SU-DHL-6 (cell line): ENCODE data around the gene DNASE1L2.

ENCODE experiments used
- H2AFZ ChIP-seq: fragments of 200-600 bp; sonication (generic); 2 replicates; pipeline ENCODE4 v1.6.1; 2014; ENCODE audit warnings: low read depth, mild to moderate bottlenecking, moderate library complexity, mixed read lengths, antibody characterized with exemption, low read length; ENCODE audit not compliant: severe bottlenecking
- H3F3A ChIP-seq: fragments of 200-600 bp; shearing (Covaris generic); 2 replicates; pipeline ENCODE4 v1.6.0; 2016; ENCODE audit warnings: antibody characterized with exemption, mild to moderate bottlenecking; ENCODE audit not compliant: insufficient read depth
- H3K27ac ChIP-seq: fragments of 200-600 bp; sonication (generic); 2 replicates; pipeline ENCODE4 v1.5.1; 2016; ENCODE audit warnings: low read depth, mild to moderate bottlenecking, low read length, moderate library complexity, mixed read lengths
- H3K27me3 ChIP-seq: fragments of 200-600 bp; sonication (generic), shearing (Covaris generic); 2 replicates; pipeline ENCODE4 v1.6.0; 2014; ENCODE audit warnings: mild to moderate bottlenecking, low read length
- H3K36me3 ChIP-seq: fragments of 200-600 bp; sonication (generic); 2 replicates; pipeline ENCODE4 v1.6.1; 2014; ENCODE audit warnings: mild to moderate bottlenecking, low read length, mixed read lengths
- H3K4me2 ChIP-seq: fragments of 300-600, 200-600 bp; shearing (Covaris generic), sonication (generic); 2 replicates; pipeline ENCODE4 v1.6.0; 2014; ENCODE audit warnings: low read length, low read depth, mild to moderate bottlenecking; ENCODE audit not compliant: poor library complexity, severe bottlenecking
- H3K4me3 ChIP-seq: fragments of 200-600 bp; sonication (generic); 2 replicates; pipeline ENCODE4 v1.5.1; 2014; ENCODE audit warnings: antibody characterized with exemption, low read length, mild to moderate bottlenecking, mixed read lengths; ENCODE audit not compliant: insufficient read depth, poor library complexity, severe bottlenecking
- H3K79me2 ChIP-seq: fragments of 200-600 bp; sonication (generic); 2 replicates; pipeline ENCODE4 v1.6.1; 2014; ENCODE audit warnings: mild to moderate bottlenecking, low read length, moderate library complexity; ENCODE audit not compliant: insufficient read depth
- H3K9ac ChIP-seq: fragments of 200-600 bp; sonication (generic); 2 replicates; pipeline ENCODE4 v1.7.0; 2014; ENCODE audit warnings: mild to moderate bottlenecking, low read length
- H3K9me2 ChIP-seq: fragments of 200-600 bp; sonication (generic); replicated peaks from 2 replicates; pipeline ENCODE4 v1.6.1; 2014; ENCODE audit warnings: low read length; ENCODE audit not compliant: insufficient read depth
- H3K9me3 ChIP-seq: fragments of 200-600 bp; sonication (generic); 2 replicates; pipeline ENCODE4 v1.6.1; 2014; ENCODE audit warnings: low read length, mixed read lengths; ENCODE audit not compliant: insufficient read depth
- H4K20me1 ChIP-seq: fragments of 200-600 bp; sonication (generic); 2 replicates; pipeline ENCODE4 v1.6.1; 2014; ENCODE audit warnings: low read depth, mild to moderate bottlenecking, antibody characterized with exemption, low read length, moderate library complexity, mixed read lengths
- EZH2phosphoT487 ChIP-seq: fragments of 200-600 bp; sonication (generic), shearing (Covaris generic); conservative IDR thresholded peaks from 2 replicates; pipeline ENCODE4 v1.6.1; 2018; ENCODE audit warnings: mild to moderate bottlenecking, antibody characterized with exemption, low read length, moderate library complexity, mixed read lengths
- TF ChIP-seq, protein P1 (sequence below): fragments of 200-600 bp; sonication (generic); IDR thresholded peaks from one replicate; pipeline ENCODE4 v1.5.1; 2017; ENCODE audit warnings: antibody characterized with exemption, mild to moderate bottlenecking, low read length, moderate library complexity; ENCODE audit not compliant: insufficient read depth, poor library complexity, severe bottlenecking

Gene DNASE1L2

DNA sequence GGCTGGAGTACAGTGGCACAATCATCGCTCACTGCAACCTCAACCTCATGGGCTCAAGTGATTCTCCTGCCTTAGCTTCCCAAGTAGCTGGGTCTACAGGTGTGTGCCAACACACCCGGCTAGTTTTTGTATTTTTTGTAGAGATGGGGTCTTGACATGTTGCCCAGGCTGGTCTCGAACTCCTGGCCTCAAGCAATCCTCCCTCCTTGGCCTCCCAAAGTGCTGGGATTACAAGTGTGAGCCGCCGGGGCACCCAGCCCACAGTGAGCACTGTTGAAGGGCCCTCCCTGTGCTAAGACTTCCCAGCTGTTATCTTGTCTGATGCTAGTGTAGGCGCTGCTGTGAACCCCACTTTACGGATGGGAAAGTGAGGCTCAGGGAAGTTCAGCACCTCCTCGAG is 47.8 kb upstream of the DNASE1L2 start:
- TF ChIP-seq EZH2phosphoT487, result no peak
- TF ChIP-seq, protein P1, sequence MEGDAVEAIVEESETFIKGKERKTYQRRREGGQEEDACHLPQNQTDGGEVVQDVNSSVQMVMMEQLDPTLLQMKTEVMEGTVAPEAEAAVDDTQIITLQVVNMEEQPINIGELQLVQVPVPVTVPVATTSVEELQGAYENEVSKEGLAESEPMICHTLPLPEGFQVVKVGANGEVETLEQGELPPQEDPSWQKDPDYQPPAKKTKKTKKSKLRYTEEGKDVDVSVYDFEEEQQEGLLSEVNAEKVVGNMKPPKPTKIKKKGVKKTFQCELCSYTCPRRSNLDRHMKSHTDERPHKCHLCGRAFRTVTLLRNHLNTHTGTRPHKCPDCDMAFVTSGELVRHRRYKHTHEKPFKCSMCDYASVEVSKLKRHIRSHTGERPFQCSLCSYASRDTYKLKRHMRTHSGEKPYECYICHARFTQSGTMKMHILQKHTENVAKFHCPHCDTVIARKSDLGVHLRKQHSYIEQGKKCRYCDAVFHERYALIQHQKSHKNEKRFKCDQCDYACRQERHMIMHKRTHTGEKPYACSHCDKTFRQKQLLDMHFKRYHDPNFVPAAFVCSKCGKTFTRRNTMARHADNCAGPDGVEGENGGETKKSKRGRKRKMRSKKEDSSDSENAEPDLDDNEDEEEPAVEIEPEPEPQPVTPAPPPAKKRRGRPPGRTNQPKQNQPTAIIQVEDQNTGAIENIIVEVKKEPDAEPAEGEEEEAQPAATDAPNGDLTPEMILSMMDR, result no peak
- no peak overlapping the region for H2AFZ ChIP-seq
- H3K27ac ChIP-seq, result no peak overlapping the region
- H3K4me2 ChIP-seq, result no peak overlapping the region
- H3K4me3 ChIP-seq, result no peak overlapping the region
- H3K36me3 ChIP-seq, result no peaks in the 10 kb centered on the region
- H3F3A ChIP-seq, result no peaks in the 10 kb centered on the region
- H4K20me1 ChIP-seq, result no peaks in the 10 kb centered on the region; the same call in 1 of the 2 replicates
- no peaks in the 10 kb centered on the region for H3K27me3 ChIP-seq
- H3K9ac ChIP-seq, result no peak overlapping the region
- no peaks in the 10 kb centered on the region for H3K9me3 ChIP-seq
- H3K79me2 ChIP-seq, result no peaks in the 10 kb centered on the region
- H3K9me2 ChIP-seq, result no peaks in the 10 kb centered on the region

DNA sequence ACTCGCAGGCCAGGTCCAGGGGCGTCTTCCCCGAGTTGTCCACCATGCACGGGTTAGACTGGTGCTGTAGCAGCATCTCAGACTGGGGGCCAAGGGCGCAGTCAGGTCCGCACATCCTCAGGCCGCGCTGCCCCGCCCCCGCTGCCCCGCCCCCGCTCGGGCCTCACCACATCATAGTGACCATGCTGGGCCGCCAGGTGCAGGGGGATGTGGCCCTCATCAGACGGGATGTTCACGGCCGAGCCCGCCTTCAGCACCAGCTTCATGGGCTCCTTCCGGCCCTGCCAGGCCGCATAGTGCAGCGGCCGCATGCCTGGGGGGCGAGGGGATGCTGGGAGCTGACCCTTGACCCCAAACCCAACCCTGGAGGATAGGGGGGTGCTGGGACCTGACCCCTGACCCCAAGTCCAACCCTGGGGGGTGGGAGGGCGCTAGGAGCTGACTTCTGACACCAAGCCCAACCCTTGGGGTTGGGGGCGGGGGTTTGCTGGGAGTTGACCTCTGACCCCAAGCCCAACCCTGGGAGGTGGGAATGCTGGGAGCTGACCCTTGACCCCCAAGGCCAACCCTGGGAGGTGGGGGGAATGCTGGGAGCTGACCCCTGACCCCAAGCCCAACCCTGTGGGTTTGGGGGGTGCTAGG is 46.9 kb upstream of the DNASE1L2 start:
- no peak overlapping the region for H3K27ac ChIP-seq
- no peaks in the 10 kb centered on the region for H3K36me3 ChIP-seq
- H3F3A ChIP-seq, result no peaks in the 10 kb centered on the region
- H3K9me2 ChIP-seq, result no peaks in the 10 kb centered on the region
- no peak overlapping the region for H2AFZ ChIP-seq
- H3K79me2 ChIP-seq, result no peaks in the 10 kb centered on the region
- H3K9me3 ChIP-seq, result no peaks in the 10 kb centered on the region
- H3K4me2 ChIP-seq, result no peak overlapping the region
- no peaks in the 10 kb centered on the region for H3K27me3 ChIP-seq
- H4K20me1 ChIP-seq, result no peaks in the 10 kb centered on the region; the same call in 1 of the 2 replicates
- TF ChIP-seq EZH2phosphoT487, result no peak
- TF ChIP-seq, protein P1, result no peak
- H3K9ac ChIP-seq, result no peak overlapping the region
- no peak overlapping the region for H3K4me3 ChIP-seq

DNA sequence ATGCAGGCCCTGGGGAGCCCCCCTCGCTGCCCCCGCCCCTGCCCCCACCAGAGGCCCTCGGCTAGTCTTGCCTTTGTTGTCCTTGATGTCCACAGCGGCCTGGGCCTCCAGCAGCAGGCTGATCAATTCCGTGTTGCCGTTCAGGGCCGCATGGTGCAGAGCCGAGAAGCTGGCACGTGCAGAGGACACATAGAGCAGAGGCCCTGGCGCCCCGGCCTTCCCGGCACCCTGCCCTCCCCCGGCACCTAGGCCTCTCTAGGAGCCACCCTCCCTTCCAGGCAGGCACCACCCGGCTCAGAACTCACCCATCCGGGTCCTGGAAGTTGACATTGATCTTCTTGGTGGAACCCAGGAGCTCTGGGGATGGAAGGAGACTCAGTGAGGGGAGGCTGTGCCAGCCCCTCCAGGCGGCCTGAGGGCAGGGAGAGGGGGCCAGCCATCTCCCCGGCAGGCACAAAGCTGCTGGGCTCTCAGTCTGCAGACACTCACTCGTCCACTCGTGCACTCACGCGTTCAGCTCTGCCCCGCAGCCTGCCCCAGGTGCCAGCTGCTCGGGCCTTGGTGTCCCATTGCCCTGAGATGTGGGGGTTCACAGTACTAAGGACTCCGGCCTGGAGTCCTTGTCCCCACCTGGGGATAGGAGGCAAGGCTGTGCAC is 46.1 kb upstream of the DNASE1L2 start:
- H3K27me3 ChIP-seq, result no peaks in the 10 kb centered on the region
- no peak overlapping the region for H2AFZ ChIP-seq
- no peaks in the 10 kb centered on the region for H3K9me3 ChIP-seq
- H3K9ac ChIP-seq, result no peak overlapping the region
- H3K4me3 ChIP-seq, result no peak overlapping the region
- no peak overlapping the region for H3K27ac ChIP-seq
- no peak for TF ChIP-seq EZH2phosphoT487
- TF ChIP-seq, protein P1, result no peak
- H3K4me2 ChIP-seq, result no peak overlapping the region
- H3K36me3 ChIP-seq, result no peaks in the 10 kb centered on the region
- H3K79me2 ChIP-seq, result no peaks in the 10 kb centered on the region
- H3K9me2 ChIP-seq, result no peaks in the 10 kb centered on the region
- no peaks in the 10 kb centered on the region for H4K20me1 ChIP-seq
- H3F3A ChIP-seq, result no peaks in the 10 kb centered on the region
